GM13976 (cell line): ENCODE measurements around the gene SRRD.

Experiments used
- DNase-seq: peaks from one replicate; pipeline ENCODE4 v3.0.0; 2012; ENCODE audit warnings: low spot score
- in situ Hi-C: fragments of 300-500 bp; cut with MboI; formaldehyde crosslinking; loops from one replicate; pipeline ENCODE4 v1.12.0; 2022; ENCODE audit warnings: low sequenced_read_pairs, mixed read lengths, inconsistent platforms; ENCODE audit not compliant: unreplicated experiment
- TF ChIP-seq, protein P1 (sequence below): IDR thresholded peaks from 2 replicates; pipeline ENCODE4 v1.5.1; 2012; ENCODE audit warnings: borderline replicate concordance, mild to moderate bottlenecking; ENCODE audit not compliant: insufficient read depth; ENCODE audit errors: extremely low read depth, missing control alignments, control extremely low read depth

The SRRD gene

GRCh38 chr22:26442086-26442756, 41.5 kb upstream of the SRRD start:
- TF ChIP-seq, protein P1, sequence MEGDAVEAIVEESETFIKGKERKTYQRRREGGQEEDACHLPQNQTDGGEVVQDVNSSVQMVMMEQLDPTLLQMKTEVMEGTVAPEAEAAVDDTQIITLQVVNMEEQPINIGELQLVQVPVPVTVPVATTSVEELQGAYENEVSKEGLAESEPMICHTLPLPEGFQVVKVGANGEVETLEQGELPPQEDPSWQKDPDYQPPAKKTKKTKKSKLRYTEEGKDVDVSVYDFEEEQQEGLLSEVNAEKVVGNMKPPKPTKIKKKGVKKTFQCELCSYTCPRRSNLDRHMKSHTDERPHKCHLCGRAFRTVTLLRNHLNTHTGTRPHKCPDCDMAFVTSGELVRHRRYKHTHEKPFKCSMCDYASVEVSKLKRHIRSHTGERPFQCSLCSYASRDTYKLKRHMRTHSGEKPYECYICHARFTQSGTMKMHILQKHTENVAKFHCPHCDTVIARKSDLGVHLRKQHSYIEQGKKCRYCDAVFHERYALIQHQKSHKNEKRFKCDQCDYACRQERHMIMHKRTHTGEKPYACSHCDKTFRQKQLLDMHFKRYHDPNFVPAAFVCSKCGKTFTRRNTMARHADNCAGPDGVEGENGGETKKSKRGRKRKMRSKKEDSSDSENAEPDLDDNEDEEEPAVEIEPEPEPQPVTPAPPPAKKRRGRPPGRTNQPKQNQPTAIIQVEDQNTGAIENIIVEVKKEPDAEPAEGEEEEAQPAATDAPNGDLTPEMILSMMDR: no peak
- no peak for DNase-seq
- in situ Hi-C loops: no loop called here

DNA sequence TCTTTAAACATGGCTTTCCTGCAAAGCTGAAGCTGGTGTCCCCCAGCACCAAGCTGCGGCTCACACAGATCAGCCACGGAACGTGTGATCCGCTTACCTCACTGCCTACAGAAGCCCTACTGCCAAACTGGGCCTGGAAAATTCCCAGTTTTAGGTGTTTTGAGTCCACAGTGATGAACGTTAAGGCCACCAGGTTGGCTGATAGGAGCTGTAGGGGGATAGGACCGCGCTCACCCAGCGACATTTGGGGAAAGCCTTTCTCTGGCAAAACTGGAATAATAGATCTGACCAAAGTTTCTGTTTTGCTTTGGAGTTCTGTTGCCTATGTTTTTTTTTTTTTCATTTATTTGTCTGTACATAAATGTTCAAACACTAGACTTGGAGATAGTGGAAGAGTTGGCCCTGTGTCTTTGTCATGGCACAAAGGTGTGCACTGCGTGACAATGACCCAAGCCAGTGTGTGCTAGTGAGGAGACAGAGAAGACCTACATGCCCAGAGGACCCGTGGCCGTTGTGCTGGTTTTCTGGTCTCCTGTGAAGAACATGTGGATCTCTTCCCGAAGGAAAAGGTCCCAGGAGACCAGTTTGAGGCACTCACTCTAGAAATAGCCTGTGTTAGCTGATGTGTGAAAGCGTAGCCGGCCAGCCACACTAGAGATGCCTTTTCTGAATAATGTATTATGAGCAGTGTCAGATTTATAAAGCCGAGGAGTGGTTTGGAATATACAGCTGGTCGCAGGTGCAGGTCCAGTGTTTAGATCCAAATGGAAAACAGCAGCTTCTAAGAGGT, 39.6 kb upstream of the SRRD start:
- no peak for DNase-seq
- in situ Hi-C loops: no loop called here
- TF ChIP-seq, protein P1: no peak

DNA sequence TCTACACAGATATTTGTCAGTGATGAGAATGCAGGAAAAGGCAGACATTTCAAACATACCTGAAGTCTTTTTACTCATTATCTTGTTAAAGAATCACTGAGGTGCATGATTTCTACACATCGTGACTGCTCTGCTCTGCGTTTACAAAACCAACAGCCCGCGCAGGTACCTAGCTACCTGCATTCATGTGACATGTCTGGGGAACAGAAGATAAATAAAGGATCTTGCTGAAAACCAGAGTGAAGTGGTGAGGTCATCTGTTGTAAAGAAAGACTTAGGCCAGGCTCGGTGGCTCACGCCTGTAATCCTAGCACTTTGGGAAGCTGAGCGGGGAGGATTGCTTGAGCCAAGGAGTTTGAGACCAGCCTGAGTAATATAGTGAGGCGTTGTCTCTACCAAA, 38.9 kb upstream of the SRRD start:
- in situ Hi-C loops: no loop called here
- TF ChIP-seq, protein P1: no peak
- no peak for DNase-seq

- TF ChIP-seq, protein P1: no peak
- in situ Hi-C loops: no loop called here
- no peak for DNase-seq
Observed at GRCh38 chr22:26445577-26446275, 38.0 kb upstream of the SRRD start.

GRCh38 chr22:26446808-26447515, 36.7 kb upstream of the SRRD start:
- TF ChIP-seq, protein P1: no peak
- in situ Hi-C loops: no loop called here
- DNase-seq: no peak

GRCh38 chr22:26447584-26448329, 35.9 kb upstream of the SRRD start:
- DNase-seq: no peak
- TF ChIP-seq, protein P1: no peak
- in situ Hi-C loops: no loop called here
